Ovary (tissue), 3 donors: Measurements from ENCODE around the gene LRFN4.

Source experiments
- EP300 ChIP-seq: sonication (generic); formaldehyde crosslinking; IDR thresholded peaks from one replicate; pipeline ENCODE4 v1.6.1; 2017; ENCODE audit warnings: antibody characterized with exemption
- POLR2A ChIP-seq: fragments of 450-650 bp; IDR thresholded peaks from one replicate; pipeline ENCODE4 v1.6.1; 2017; ENCODE audit warnings: antibody characterized with exemption, mild to moderate bottlenecking, moderate library complexity
- TF ChIP-seq, protein P1 (sequence below), 3 donors: fragments of 450-650 bp in 2 of 3; fragments of 200-600 bp in 1 of 3; IDR thresholded peaks; one replicate each; pipeline versions ENCODE4 v1.5.1 to v1.8.0; 2016 to 2022; ENCODE audit warnings: antibody characterized with exemption in 3 of 3, mild to moderate bottlenecking in 1 of 3
- donor health status: DM: no; HTN: no; CAD: no.

- no peak for TF ChIP-seq POLR2A
- TF ChIP-seq, protein P1, sequence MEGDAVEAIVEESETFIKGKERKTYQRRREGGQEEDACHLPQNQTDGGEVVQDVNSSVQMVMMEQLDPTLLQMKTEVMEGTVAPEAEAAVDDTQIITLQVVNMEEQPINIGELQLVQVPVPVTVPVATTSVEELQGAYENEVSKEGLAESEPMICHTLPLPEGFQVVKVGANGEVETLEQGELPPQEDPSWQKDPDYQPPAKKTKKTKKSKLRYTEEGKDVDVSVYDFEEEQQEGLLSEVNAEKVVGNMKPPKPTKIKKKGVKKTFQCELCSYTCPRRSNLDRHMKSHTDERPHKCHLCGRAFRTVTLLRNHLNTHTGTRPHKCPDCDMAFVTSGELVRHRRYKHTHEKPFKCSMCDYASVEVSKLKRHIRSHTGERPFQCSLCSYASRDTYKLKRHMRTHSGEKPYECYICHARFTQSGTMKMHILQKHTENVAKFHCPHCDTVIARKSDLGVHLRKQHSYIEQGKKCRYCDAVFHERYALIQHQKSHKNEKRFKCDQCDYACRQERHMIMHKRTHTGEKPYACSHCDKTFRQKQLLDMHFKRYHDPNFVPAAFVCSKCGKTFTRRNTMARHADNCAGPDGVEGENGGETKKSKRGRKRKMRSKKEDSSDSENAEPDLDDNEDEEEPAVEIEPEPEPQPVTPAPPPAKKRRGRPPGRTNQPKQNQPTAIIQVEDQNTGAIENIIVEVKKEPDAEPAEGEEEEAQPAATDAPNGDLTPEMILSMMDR (IDR thresholded peaks at IDR 0.05), result no peak
- no peak for TF ChIP-seq EP300
Measured at GRCh38 chr11:66889960-66890359, 33.1 kb downstream of the LRFN4 start.
